ENCODE data around the gene DAGLB. TPM values are rescaled to one million over a fixed set of nuclear protein-coding genes. Genes with fewer than 3 reads are reported as not detected.
A peak's percentile ranks its signal among the peaks of the same experiment; 100 is the strongest.

DAGLB gene, protein sequence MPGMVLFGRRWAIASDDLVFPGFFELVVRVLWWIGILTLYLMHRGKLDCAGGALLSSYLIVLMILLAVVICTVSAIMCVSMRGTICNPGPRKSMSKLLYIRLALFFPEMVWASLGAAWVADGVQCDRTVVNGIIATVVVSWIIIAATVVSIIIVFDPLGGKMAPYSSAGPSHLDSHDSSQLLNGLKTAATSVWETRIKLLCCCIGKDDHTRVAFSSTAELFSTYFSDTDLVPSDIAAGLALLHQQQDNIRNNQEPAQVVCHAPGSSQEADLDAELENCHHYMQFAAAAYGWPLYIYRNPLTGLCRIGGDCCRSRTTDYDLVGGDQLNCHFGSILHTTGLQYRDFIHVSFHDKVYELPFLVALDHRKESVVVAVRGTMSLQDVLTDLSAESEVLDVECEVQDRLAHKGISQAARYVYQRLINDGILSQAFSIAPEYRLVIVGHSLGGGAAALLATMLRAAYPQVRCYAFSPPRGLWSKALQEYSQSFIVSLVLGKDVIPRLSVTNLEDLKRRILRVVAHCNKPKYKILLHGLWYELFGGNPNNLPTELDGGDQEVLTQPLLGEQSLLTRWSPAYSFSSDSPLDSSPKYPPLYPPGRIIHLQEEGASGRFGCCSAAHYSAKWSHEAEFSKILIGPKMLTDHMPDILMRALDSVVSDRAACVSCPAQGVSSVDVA
- 15.5 TPM for polyA plus RNA-seq

DNA sequence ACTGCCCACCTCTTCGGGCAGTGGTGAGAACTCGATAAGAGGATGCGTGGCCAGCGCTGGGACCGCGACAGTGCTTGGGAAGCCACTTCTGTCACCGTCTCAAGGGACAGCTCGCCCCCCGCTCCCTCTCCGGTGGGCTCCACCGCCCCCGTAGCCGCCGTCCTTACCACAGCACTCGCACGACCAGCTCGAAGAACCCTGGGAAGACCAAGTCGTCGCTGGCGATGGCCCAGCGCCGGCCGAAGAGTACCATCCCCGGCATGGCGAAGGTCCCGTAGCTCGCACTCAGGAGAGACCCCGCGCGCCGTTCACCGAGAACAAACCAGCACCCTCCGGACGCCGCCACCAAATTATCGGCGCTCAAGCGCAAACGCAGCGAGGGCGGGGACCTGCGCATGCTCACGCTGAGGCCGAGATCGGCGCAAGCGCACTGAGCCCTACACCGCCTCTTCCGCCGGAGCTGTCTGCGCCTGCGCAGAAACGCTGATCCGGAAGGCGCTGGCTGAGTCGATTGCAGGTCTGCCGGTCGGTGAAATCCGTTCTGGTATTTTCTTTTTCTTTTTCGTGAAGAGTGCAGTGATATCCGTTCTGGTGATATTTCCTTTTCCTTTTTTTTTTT lies at the start of gene DAGLB:
DAGLB (minus strand) TSS at position 374 of the 619 bp plus-strand sequence; CDS start at position 262, 112 bp downstream.
- Mint-ChIP-seq H3K9me3 (no peaks in the 10 kb centered on the region), H3K27me3 (no peaks in the 10 kb centered on the region), H3K27ac (peak within 1 kb of the TSS; percentile 98 to 99 (median 98)), H3K4me1 (peaks cover 11 to 20% (median 16%) of the 10 kb centered on the region in 3 donors), H3K4me3 (peak within 1 kb of the TSS; percentile 95 to 100 (median 97)), H3K36me3 (no peaks in the 10 kb centered on the region)

DNA sequence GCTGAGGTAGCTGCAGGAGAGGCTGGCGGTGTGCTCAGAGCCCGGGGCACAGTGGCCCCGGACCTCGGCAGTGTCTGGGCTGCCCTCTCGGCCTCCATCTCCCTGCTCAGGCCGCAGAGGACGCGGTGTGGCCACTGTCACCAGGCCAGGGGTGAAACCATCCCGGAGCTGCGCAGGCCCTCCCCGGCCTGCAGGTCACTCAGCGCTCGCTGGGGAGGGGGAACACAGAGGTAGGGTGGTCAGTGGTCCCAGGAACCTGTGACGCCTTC lies 49.8 kb upstream of the DAGLB start:
- H3K4me3 Mint-ChIP-seq = no peak overlapping the region
- H3K27ac Mint-ChIP-seq = no peak overlapping the region
- H3K4me1 Mint-ChIP-seq = no peaks in the 10 kb centered on the region
- no peaks in the 10 kb centered on the region for H3K27me3 Mint-ChIP-seq
- no peaks in the 10 kb centered on the region for H3K9me3 Mint-ChIP-seq
- no peaks in the 10 kb centered on the region for H3K36me3 Mint-ChIP-seq

DNA sequence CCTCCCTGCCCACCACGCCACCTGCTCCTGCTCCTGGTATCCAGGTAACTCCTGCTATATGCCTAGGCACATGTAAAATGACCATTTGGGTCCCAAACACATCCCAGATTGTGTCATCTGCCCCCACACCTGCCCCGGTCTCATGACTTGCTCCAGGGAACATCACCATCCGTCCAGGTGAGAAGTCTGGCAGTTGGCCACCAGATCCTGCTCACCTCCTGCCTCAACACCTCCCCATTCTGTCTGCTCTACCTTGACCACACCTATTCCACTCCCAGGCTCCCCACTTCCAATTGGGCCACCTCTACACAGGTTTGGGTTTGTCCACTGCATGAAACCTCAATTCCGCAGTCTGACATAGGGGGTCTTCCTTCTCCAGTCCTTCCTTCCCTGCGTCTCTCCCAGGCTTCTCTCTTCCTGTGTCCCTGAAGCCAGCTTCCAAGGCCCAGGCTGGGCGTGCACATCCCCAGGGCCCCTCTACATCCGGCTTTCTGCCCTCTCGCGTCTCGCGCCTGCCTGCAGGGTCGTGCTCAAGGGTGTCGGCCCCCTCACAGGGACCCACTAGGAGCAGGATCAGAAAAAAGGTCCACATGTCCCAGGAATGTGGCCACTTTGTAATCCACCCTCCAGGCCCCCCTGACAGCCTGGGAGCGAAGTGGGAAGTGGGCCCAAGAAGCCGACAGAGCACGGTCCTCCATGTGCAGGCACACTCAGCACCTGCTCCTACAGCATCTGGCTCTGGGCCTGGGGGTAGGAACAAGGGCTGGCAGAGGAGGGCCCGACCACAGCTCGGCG lies 49.3 kb upstream of the DAGLB start:
- Mint-ChIP-seq H3K4me3 (no peak overlapping the region), H3K4me1 (no peaks in the 10 kb centered on the region), H3K27me3 (no peaks in the 10 kb centered on the region), H3K9me3 (no peaks in the 10 kb centered on the region), H3K27ac (peak overlapping the region in 1 of 3 donors; percentile 14), H3K36me3 (no peaks in the 10 kb centered on the region)

DNA sequence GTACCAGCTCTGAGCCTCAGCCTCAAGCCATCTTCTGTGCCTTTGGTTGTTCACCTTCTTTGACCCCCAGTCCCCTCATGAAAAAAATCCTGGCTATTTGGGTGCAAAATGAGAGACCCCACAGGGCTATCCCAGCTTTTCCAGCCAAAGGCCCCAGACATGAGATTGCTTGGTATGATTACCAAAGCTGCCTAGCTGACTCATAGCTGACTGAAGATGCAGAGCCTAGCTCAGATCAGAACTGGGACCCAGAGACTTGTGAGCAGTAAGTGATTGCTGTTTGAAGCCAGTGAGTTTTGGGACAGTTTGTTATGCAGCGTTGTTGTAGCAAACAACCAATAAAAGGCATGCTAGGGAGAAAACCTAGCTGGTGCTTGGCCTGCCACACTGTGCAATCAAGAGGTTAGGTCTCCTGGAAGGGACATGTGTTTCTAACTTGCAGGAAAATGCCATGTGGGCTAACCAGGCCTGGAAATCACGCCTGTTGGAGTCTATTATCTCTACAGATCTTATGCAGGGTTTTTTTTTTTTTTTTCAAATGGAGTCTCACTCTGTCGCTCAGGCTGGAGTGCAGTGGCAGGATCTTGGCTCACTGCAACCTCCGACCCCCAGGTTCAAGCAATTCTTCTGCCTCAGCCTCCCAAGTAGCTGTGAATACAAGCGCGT lies 48.0 kb upstream of the DAGLB start:
- Mint-ChIP-seq H3K27me3 (no peaks in the 10 kb centered on the region), H3K27ac (no peak overlapping the region), H3K9me3 (no peaks in the 10 kb centered on the region), H3K4me1 (no peaks in the 10 kb centered on the region), H3K4me3 (no peak overlapping the region), H3K36me3 (peaks cover 3% of the 10 kb centered on the region)

DNA sequence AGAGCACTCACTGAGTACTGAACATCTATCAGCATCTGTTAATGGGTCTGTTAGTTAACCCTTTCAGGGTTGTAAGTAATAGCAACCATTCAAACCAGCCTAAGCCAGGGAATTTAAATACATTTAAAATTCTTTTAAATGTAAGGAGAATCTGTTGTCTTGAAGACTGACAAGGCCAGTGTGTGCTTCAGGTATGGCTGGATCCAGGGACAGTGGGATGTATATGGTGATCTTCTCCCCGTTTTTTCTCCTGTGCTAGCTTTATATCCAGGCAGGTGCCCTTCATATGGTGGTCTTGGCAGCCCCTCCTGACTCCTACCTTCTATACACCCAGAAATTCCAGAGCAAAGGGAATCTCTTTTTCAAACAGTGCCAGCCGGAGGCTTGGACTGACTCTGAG lies 46.6 kb upstream of the DAGLB start:
- H3K9me3 Mint-ChIP-seq = no peaks in the 10 kb centered on the region
- no peak overlapping the region for H3K4me3 Mint-ChIP-seq
- H3K36me3 Mint-ChIP-seq = peaks cover 3% of the 10 kb centered on the region
- no peaks in the 10 kb centered on the region for H3K27me3 Mint-ChIP-seq
- no peak overlapping the region for H3K27ac Mint-ChIP-seq
- H3K4me1 Mint-ChIP-seq = no peaks in the 10 kb centered on the region

DNA sequence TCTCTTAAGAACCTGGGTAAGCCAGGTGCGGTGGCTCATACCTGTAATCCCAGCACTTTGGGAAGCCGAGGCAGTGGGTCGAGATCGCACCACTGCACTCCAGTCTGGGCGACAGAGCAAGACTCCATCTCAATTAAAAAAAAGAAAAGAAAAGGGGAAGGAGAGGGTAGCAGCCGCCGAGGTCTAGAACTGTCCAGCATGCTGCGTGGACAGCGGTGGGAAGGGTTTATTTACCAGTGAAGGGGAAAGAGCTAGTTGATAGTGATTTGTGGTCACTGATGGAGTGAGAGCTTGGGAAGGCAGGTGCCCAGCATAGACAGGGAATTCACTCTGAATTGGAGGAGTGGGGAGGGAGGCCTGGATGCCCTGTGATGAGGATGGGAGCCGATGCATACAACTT lies 43.4 kb upstream of the DAGLB start:
- Mint-ChIP-seq H3K4me1 (no peaks in the 10 kb centered on the region), H3K9me3 (no peaks in the 10 kb centered on the region), H3K36me3 (peaks cover 3% of the 10 kb centered on the region), H3K27ac (no peak overlapping the region), H3K27me3 (no peaks in the 10 kb centered on the region), H3K4me3 (no peak overlapping the region)

DNA sequence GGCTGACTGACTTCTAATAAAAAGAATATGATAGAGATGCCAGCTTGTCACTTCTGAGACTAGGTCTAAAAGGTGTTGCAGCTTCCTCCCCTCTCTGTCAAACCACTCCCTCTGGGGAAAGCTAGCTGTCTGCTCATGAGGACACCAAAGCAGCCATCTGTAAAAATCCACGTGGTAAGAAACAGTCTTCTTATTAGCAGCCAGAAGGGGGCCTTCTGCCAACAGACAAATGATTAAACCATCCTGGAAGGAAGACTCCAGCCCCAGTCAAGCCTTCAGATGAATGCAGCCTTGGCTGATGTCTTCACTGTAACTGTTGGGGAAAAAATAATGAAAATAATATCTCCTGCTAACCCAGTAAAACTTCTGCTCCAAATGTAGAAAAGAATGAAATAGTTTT lies 41.9 kb upstream of the DAGLB start:
- H3K36me3 Mint-ChIP-seq = peaks cover 3% of the 10 kb centered on the region
- no peaks in the 10 kb centered on the region for H3K9me3 Mint-ChIP-seq
- no peak overlapping the region for H3K27ac Mint-ChIP-seq
- no peak overlapping the region for H3K4me3 Mint-ChIP-seq
- H3K4me1 Mint-ChIP-seq = peaks cover 0 to 2% (median under 1%) of the 10 kb centered on the region in 3 donors
- H3K27me3 Mint-ChIP-seq = no peaks in the 10 kb centered on the region

DNA sequence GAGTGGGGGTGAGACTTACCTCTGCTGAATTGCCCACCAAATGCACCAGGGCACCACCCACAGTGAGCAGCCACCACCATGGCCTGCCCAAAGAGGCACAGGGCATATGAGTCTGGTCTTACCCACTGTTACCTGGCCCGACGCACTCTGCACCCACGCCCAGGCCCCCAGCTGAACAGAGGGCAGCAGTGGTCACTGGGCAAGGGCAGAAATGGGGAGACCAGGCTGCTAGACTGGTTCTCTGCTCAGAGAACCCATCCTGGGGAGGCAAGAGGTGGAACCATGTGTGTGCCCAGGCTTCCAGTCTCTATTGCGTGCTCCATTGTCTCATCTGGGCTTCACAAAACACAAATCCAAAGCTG lies 39.4 kb upstream of the DAGLB start:
- no peaks in the 10 kb centered on the region for H3K27me3 Mint-ChIP-seq
- H3K4me3 Mint-ChIP-seq = peak overlapping the region in 1 of 4 donors; percentile 31
- H3K27ac Mint-ChIP-seq = no peak overlapping the region
- no peaks in the 10 kb centered on the region for H3K9me3 Mint-ChIP-seq
- H3K36me3 Mint-ChIP-seq = peaks cover 3% of the 10 kb centered on the region
- peaks cover 7 to 17% (median 8%) of the 10 kb centered on the region in 3 donors for H3K4me1 Mint-ChIP-seq

DNA sequence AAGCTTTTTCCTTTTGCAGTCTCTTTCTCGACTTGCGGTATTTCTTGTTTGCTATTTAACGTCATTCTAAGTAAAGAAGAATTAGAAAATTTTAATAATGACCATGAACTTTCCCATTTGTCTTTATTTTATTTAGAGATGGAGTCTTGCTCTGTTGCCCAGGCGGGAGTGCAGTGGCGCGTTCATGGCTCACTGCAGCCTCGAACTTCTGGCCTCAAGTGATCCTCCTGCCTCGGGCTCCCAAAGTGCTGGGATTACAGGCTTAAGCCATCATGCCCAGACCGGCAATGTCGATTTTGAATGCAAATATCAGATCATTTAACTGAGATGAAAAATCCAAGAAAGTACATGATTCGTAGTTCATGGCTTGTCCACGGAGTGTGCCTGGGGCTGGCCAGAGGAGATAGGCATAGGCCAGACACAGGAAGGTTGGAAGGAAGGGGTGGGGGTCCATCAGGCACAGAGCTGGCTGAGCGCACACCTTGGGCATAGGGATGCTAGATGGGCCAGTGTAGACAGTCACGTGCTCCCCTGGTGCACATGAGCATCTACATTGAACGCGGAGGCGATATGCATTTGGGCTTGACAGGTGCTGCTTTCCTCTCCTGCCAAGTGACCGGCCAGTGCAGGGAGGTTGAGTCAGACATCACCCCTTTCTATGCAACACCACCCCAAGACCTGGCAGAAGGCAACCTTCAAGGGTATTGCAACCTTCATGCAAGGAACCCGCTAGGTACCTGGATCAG lies 38.9 kb upstream of the DAGLB start:
- H3K4me3 Mint-ChIP-seq = peak overlapping the region in 2 of 4 donors; percentile 44 to 45
- no peaks in the 10 kb centered on the region for H3K9me3 Mint-ChIP-seq
- peaks cover 3% of the 10 kb centered on the region for H3K36me3 Mint-ChIP-seq
- peaks cover 9 to 18% (median 10%) of the 10 kb centered on the region in 3 donors for H3K4me1 Mint-ChIP-seq
- H3K27ac Mint-ChIP-seq = peak overlapping the region in 1 of 3 donors; percentile 48
- no peaks in the 10 kb centered on the region for H3K27me3 Mint-ChIP-seq

DNA sequence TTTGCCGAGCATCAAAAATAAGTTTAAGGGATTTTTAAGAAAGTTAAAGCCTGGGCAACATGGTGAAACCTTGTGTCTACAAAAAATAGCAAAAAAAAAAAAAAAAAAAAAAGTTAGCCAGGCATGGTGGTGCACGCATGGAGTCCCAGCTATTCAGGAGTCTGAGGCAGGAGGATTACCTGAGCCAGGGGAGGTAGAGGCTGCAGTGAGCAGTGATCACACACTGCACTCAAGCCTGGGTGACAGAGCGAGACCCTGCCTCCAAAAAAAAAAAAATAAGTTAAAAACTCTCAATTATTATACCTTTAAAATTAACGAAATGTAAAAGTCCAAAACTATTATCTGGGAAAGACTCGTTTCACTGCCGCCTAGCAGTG lies 35.0 kb upstream of the DAGLB start:
- peak overlapping the region; percentile 29 to 99 (median 90) for H3K27ac Mint-ChIP-seq
- no peaks in the 10 kb centered on the region for H3K27me3 Mint-ChIP-seq
- H3K9me3 Mint-ChIP-seq = no peaks in the 10 kb centered on the region
- H3K4me3 Mint-ChIP-seq = peak overlapping the region; percentile 93 to 100 (median 97)
- no peaks in the 10 kb centered on the region for H3K36me3 Mint-ChIP-seq
- peaks cover 36 to 40% (median 39%) of the 10 kb centered on the region in 3 donors for H3K4me1 Mint-ChIP-seq

DNA sequence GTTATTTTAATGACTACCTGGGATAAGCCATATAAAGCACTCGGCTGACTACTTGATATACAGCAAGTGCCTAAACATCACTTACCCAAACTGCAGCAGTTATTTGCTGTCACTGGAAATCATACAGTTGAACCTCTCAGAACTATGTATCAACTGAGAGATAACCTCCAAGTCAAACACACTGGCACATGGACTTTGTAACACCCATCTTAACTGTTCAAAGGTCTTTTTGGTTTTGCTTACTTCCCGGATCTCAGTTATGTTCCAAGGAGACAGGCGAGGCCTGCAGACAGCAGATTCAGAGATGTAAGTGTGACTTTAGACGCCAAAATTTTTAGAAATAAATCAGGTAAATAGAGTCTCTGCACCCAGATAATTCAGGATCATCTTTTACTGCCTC lies 34.6 kb upstream of the DAGLB start:
- Mint-ChIP-seq H3K36me3 (no peaks in the 10 kb centered on the region), H3K4me3 (peak overlapping the region; percentile 57 to 100 (median 88)), H3K4me1 (peaks cover 40 to 44% (median 43%) of the 10 kb centered on the region in 3 donors), H3K9me3 (no peaks in the 10 kb centered on the region), H3K27ac (peak overlapping the region in 1 of 3 donors; percentile 99), H3K27me3 (no peaks in the 10 kb centered on the region)

DNA sequence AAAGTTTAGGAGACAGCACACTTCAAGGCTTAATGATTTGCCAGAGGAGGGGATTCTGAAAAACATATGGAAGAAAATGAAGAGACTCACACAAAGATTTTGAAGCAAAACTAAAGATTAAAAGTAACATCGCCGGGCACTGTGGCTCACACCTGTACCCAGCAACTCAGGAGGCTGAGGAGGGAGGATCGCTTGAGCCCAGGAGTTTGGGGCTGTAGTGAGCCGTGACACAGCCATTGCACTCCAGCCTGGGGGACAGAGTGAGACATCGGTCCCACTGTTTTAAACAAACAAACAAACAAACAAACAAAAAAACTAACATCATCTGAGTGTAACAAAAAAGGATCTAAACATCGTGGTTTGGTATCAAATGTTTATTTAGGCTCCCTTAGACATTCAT lies 33.7 kb upstream of the DAGLB start:
- Mint-ChIP-seq H3K36me3 (no peaks in the 10 kb centered on the region), H3K4me3 (peak overlapping the region in 3 of 4 donors; percentile 12 to 85 (median 83)), H3K9me3 (no peaks in the 10 kb centered on the region), H3K4me1 (peaks cover 41 to 52% (median 48%) of the 10 kb centered on the region in 3 donors), H3K27me3 (no peaks in the 10 kb centered on the region), H3K27ac (peak overlapping the region in 1 of 3 donors; percentile 48)

DNA sequence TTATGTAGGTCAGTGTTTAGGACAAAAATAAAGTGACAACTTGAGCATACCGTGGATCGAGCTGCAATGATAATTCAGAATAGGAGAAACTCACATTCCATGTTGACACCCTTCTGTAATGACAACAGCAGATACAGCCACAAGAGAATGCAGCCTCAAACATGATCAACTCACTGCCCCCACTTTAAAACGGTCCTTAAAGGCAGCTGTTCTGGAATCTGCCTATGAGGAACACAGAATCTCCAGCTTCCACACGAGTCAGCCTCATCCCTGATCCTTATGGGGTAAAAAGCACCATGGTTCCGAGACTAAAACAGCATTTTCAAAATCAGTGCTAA lies 32.5 kb upstream of the DAGLB start:
- H3K27me3 Mint-ChIP-seq = no peaks in the 10 kb centered on the region
- H3K4me3 Mint-ChIP-seq = peak overlapping the region in 2 of 4 donors; percentile 24 to 78
- no peak overlapping the region for H3K27ac Mint-ChIP-seq
- H3K9me3 Mint-ChIP-seq = no peaks in the 10 kb centered on the region
- no peaks in the 10 kb centered on the region for H3K36me3 Mint-ChIP-seq
- H3K4me1 Mint-ChIP-seq = peaks cover 47 to 56% (median 51%) of the 10 kb centered on the region in 3 donors

DNA sequence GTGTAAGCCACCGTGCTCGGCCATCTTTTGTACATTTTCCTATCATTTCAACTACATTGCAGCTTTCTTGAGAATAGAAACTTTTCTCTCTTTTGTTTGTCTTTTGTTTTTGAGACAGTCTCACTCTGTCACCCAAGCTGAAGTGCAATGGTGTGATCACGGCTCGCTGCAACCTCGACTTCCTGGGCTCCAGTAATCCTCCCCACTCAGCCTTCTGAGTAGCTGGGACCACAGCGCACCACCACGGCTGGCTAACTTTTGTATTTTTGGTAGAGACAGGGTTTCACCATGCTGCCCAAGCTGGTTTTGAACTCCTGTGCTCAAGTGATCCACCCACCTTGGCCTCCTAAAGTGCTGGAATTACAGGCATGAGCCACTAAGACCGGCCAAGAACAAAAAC lies 31.3 kb upstream of the DAGLB start:
- H3K36me3 Mint-ChIP-seq = no peaks in the 10 kb centered on the region
- peak overlapping the region in 2 of 3 donors; percentile 18 to 23 for H3K27ac Mint-ChIP-seq
- peak overlapping the region in 2 of 4 donors; percentile 9 to 50 for H3K4me3 Mint-ChIP-seq
- H3K9me3 Mint-ChIP-seq = no peaks in the 10 kb centered on the region
- H3K27me3 Mint-ChIP-seq = no peaks in the 10 kb centered on the region
- H3K4me1 Mint-ChIP-seq = peaks cover 42 to 56% (median 49%) of the 10 kb centered on the region in 3 donors
